ENCODE measurements around the gene ARMC2. TPM values are rescaled to one million over a fixed set of nuclear protein-coding genes. Genes with fewer than 3 reads are reported as not detected.

The ARMC2 gene
- total RNA-seq, 2 experiments from 2014 or later = 10.8 to 19.2 TPM

- Mint-ChIP-seq H3K4me1 (peaks cover 41% of the 10 kb centered on the region), H3K27me3 (no peaks in the 10 kb centered on the region), H3K9me3 (ENCODE audit: low read depth) (no peaks in the 10 kb centered on the region), H3K36me3 (peaks cover 37% of the 10 kb centered on the region), H3K4me3 (no peak overlapping the region), H3K27ac (no peak overlapping the region)
- DNase-seq (no peak), ATAC-seq (no peak)
- CTCF ChIA-PET = interaction anchor here (1.1 kb wide), 1 partner anchor 71 kb away, joined by 3 read pairs; no protein-coding TSS in a partner anchor
Measured at GRCh38 chr6:109002051-109002697, 154.0 kb downstream of the ARMC2 start.

DNA sequence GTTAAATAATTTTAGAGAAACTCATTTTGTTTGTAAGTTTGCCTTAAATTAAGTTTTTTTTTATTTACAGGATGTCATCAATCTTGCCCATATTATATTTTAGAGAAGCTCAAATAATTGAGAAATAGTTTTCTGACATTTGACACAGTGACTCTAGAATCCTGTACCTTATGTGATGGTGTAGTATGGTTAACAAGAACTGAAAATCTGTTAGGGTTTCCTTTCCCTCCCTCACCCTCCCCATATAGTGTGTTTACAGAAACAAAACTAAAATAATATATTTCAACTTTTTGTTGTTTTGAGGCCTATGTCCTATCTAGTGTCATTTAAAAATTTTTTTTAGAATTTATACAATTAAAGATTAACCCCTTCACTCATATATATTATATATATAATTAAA lies 154.7 kb downstream of the ARMC2 start:
- ATAC-seq (no peak), DNase-seq (no peak)
- peaks cover 46% of the 10 kb centered on the region for H3K4me1 Mint-ChIP-seq
- CTCF ChIA-PET = interaction anchor here (1.1 kb wide), 1 partner anchor 71 kb away, joined by 3 read pairs; no protein-coding TSS in a partner anchor
- H3K27me3 Mint-ChIP-seq = no peaks in the 10 kb centered on the region
- no peak overlapping the region for H3K27ac Mint-ChIP-seq
- no peak overlapping the region for H3K4me3 Mint-ChIP-seq
- H3K36me3 Mint-ChIP-seq = peaks cover 33% of the 10 kb centered on the region
- H3K9me3 Mint-ChIP-seq (ENCODE audit: low read depth) = no peaks in the 10 kb centered on the region

- CTCF ChIA-PET = interaction anchor here (0.6 kb wide), 1 partner anchor 399 kb away, joined by 3 read pairs; no protein-coding TSS in a partner anchor
- H3K27ac Mint-ChIP-seq = peak overlapping the region; percentile 56
Measured at GRCh38 chr6:109006818-109007217, 158.6 kb downstream of the ARMC2 start.

DNA sequence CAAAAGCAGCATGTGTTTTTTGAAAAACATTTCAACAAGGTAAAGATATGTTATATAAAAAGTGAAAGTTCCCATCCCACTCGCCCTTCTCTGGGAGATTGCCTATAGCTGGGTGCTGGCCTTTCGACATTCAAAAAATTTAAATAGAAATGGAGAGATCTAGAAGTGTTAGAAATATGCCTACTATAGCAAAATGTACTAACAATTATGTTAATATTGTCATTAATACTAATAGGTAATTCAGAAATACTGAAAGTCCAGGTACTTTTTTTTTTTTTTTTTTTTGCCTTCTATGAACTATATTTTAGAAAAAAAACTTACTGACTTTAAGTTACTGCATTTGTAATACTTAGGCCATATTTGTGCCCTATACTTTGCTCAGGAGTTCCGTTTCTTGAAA lies 159.3 kb downstream of the ARMC2 start:
- Mint-ChIP-seq H3K36me3 (peaks cover 7% of the 10 kb centered on the region), H3K27ac (peak overlapping the region; percentile 56), H3K4me3 (peak overlapping the region; percentile 97), H3K4me1 (peaks cover 54% of the 10 kb centered on the region), H3K27me3 (no peaks in the 10 kb centered on the region), H3K9me3 (ENCODE audit: low read depth) (no peaks in the 10 kb centered on the region)
- ATAC-seq (no peak), DNase-seq (no peak)
- CTCF ChIA-PET = interaction anchor here (1.5 kb wide), 1 partner anchor 65 kb away, joined by 5 read pairs; no protein-coding TSS in a partner anchor

More at GRCh38 chr6:109006818-109007217, 158.6 kb downstream of the ARMC2 start:
- DNase-seq (no peak), ATAC-seq (no peak)
- Mint-ChIP-seq H3K4me1 (peaks cover 61% of the 10 kb centered on the region), H3K4me3 (peak overlapping the region; percentile 97), H3K27me3 (no peaks in the 10 kb centered on the region), H3K9me3 (ENCODE audit: low read depth) (no peaks in the 10 kb centered on the region), H3K36me3 (peaks cover 10% of the 10 kb centered on the region)

DNA sequence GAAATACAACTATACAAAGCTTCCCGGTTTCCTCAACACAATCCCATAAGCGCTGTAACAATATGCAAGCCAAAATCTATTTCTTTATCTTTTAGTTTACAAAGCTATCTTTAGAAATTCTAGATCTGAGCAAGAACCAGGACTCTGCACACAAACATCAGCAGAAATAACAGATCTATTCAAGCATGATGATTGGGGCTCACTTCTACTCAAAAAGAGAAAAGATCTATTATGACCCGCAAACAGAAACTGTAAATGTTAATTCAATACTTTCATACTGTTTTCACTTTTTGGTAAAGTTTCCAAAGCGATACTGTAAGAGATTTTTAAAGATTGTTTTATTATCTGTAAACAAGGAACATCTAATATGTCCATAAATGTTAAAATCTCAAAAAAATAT lies 159.8 kb downstream of the ARMC2 start:
- no peaks in the 10 kb centered on the region for H3K9me3 Mint-ChIP-seq (ENCODE audit: low read depth)
- H3K4me3 Mint-ChIP-seq = peak overlapping the region; percentile 97
- H3K36me3 Mint-ChIP-seq = peaks cover 6% of the 10 kb centered on the region
- DNase-seq = no peak
- ATAC-seq = no peak
- H3K27ac Mint-ChIP-seq = peak overlapping the region; percentile 95
- no peaks in the 10 kb centered on the region for H3K27me3 Mint-ChIP-seq
- peaks cover 52% of the 10 kb centered on the region for H3K4me1 Mint-ChIP-seq
- CTCF ChIA-PET = interaction anchor here (1.1 to 2.6 kb wide), 3 partner anchors 14 to 86 kb away, joined by 3 to 8 read pairs (median 5); no protein-coding TSS in a partner anchor

GRCh38 chr6:109008537-109009235 lies 160.5 kb downstream of the ARMC2 start:
- peak; percentile 51 for DNase-seq
- H3K36me3 Mint-ChIP-seq = peaks cover 6% of the 10 kb centered on the region
- CTCF ChIA-PET = interaction anchor here (1.0 to 2.6 kb wide), 4 partner anchors 13 to 467 kb away, joined by 3 to 8 read pairs (median 4); no protein-coding TSS in a partner anchor
- H3K9me3 Mint-ChIP-seq (ENCODE audit: low read depth) = no peaks in the 10 kb centered on the region
- no peaks in the 10 kb centered on the region for H3K27me3 Mint-ChIP-seq
- peak overlapping the region; percentile 95 for H3K27ac Mint-ChIP-seq
- peak; percentile 23 for ATAC-seq
- H3K4me1 Mint-ChIP-seq = peaks cover 50% of the 10 kb centered on the region
- peak overlapping the region; percentile 97 for H3K4me3 Mint-ChIP-seq

GRCh38 chr6:109009236-109009961 lies 161.2 kb downstream of the ARMC2 start:
- Mint-ChIP-seq H3K36me3 (peaks cover 4% of the 10 kb centered on the region), H3K27me3 (no peaks in the 10 kb centered on the region), H3K4me3 (peak overlapping the region; percentile 97), H3K4me1 (peaks cover 50% of the 10 kb centered on the region), H3K27ac (peak overlapping the region; percentile 93), H3K9me3 (ENCODE audit: low read depth) (no peaks in the 10 kb centered on the region)
- DNase-seq = peak; percentile 92
- CTCF ChIA-PET = interaction anchor here (1.0 to 2.6 kb wide), 8 partner anchors 12 to 468 kb away, joined by 3 to 8 read pairs (median 3); no protein-coding TSS in a partner anchor
- peak; percentile 97 for ATAC-seq

DNA sequence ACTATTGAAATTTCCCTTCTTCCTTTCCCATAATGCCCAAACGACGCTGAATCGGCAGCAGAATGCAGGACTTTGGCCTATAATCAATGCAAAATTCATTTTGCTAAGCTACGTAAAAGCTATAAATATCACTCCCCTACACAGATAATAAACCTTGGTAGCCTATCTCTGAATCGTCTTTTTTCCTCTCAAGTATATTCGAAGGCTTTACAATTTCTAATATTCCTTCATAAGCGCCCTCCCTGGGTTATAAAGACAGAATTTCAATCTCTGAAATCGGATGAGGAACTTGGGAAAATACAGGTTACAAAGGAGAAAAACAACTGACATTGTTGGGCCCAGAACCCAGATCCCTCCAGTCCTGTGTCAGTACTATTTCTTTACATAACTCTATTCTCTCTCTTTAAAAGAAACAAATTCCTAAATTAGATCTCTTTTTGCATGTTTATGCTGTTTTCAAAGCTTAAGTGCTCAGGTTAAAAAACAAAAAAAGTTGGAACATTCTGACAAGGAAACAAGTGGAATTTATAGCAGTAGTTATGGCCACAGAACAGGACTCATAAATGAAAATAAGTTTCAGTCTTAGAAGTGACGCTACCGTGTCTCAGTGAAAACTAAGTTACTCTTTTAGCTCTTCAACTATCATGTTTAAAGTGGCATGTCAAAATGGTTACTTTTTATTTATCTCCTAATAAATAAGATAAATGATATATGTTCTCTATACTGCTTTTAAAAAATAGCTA lies 161.9 kb downstream of the ARMC2 start:
- Mint-ChIP-seq H3K27me3 (no peaks in the 10 kb centered on the region), H3K4me3 (peak overlapping the region; percentile 95), H3K9me3 (ENCODE audit: low read depth) (no peaks in the 10 kb centered on the region), H3K36me3 (peaks cover 4% of the 10 kb centered on the region), H3K27ac (peak overlapping the region; percentile 93), H3K4me1 (peaks cover 47% of the 10 kb centered on the region)
- CTCF ChIA-PET = interaction anchor here (0.9 to 2.6 kb wide), 11 partner anchors 9 to 115 kb away, joined by 3 to 8 read pairs (median 3); no protein-coding TSS in a partner anchor
- DNase-seq (no peak), ATAC-seq (peak; percentile 1)

DNA sequence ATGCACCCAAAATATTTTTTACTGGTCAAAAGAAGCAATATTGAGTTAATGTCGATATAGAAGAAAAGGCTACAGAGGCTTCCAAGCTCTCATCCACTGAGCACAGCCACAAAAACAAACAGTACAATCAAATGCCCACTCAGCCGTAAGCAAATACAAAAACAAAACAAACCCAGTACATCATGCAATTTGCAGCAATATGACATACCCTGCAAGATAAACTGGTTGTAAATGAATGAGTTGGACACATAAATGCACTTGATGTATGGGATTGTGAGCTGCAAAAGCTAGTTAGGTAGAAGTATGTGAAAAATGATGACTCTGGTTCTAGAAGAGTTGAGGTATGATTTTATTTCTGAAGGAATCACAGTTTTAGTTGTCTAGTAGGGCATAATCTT lies 162.5 kb downstream of the ARMC2 start:
- peak overlapping the region; percentile 33 for H3K4me3 Mint-ChIP-seq
- peaks cover 4% of the 10 kb centered on the region for H3K36me3 Mint-ChIP-seq
- no peaks in the 10 kb centered on the region for H3K27me3 Mint-ChIP-seq
- peaks cover 49% of the 10 kb centered on the region for H3K4me1 Mint-ChIP-seq
- H3K27ac Mint-ChIP-seq = peak overlapping the region; percentile 61
- no peak for DNase-seq
- CTCF ChIA-PET = interaction anchor here (0.9 to 2.6 kb wide), 10 partner anchors 8 to 116 kb away, joined by 3 to 8 read pairs (median 3); no protein-coding TSS in a partner anchor
- ATAC-seq = no peak
- no peaks in the 10 kb centered on the region for H3K9me3 Mint-ChIP-seq (ENCODE audit: low read depth)

- H3K4me3 Mint-ChIP-seq = no peak overlapping the region
- peak overlapping the region; percentile 16 for H3K27ac Mint-ChIP-seq
- H3K9me3 Mint-ChIP-seq (ENCODE audit: low read depth) = no peaks in the 10 kb centered on the region
- ATAC-seq (no peak), DNase-seq (no peak)
- H3K36me3 Mint-ChIP-seq = peaks cover under 1% of the 10 kb centered on the region
- CTCF ChIA-PET = interaction anchor here (1.1 kb wide), 1 partner anchor 92 kb away, joined by 3 read pairs; no protein-coding TSS in a partner anchor
- no peaks in the 10 kb centered on the region for H3K27me3 Mint-ChIP-seq
- H3K4me1 Mint-ChIP-seq = peaks cover 29% of the 10 kb centered on the region
Measured at GRCh38 chr6:109013656-109014305, 165.6 kb downstream of the ARMC2 start.

DNA sequence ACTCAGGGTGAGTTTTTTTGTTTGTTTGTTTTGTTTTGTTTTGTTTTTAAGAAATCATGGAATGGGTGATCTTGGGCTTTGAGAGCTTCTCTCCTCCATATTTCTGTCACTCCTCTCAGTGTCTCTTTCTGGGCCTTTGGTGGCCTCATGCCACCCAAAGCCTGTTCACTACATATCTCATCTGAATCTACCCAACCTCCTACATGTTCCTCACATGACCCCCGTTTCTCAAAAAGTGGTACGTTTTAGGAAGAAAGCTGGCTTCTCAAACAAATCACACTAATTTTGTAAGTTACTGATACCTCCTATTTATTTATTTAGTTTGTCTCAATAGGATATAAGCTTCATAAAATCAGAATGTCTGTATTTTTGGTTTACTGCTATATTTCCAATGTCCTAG lies 166.4 kb downstream of the ARMC2 start:
- H3K27ac Mint-ChIP-seq = no peak overlapping the region
- ATAC-seq = no peak

DNA sequence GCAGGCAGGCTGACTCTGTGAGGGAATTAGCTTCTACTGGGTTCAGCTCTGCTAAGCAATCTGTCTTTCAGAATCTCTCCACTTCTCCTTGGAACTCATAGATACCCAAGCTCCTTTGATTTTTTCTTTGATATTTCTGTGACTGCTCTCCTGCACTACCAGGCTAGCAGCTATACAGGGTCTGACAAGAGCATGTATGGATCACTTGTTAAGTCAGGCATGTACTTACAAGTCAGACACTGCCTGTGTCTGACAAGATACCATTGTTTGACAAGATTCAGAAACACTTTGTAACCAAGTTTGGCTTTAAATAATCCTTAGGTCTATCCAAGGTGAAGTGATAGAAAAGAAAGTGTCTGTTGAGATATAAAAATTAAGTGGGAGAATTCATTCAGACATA lies 167.0 kb downstream of the ARMC2 start:
- no peaks in the 10 kb centered on the region for H3K36me3 Mint-ChIP-seq
- no peaks in the 10 kb centered on the region for H3K9me3 Mint-ChIP-seq (ENCODE audit: low read depth)
- H3K27ac Mint-ChIP-seq = no peak overlapping the region
- H3K4me1 Mint-ChIP-seq = peaks cover 31% of the 10 kb centered on the region
- no peaks in the 10 kb centered on the region for H3K27me3 Mint-ChIP-seq
- CTCF ChIA-PET = no interaction called here
- DNase-seq (no peak), ATAC-seq (no peak)
- no peak overlapping the region for H3K4me3 Mint-ChIP-seq

More for the DNA sequence above, 166.4 kb downstream of the ARMC2 start:
- Mint-ChIP-seq H3K4me1 (peaks cover 32% of the 10 kb centered on the region), H3K27me3 (no peaks in the 10 kb centered on the region), H3K36me3 (no peaks in the 10 kb centered on the region), H3K9me3 (ENCODE audit: low read depth) (no peaks in the 10 kb centered on the region), H3K4me3 (no peak overlapping the region)
- no peak for DNase-seq
- CTCF ChIA-PET = no interaction called here
